ENCODE data around the gene SRSF10.

The SRSF10 gene

GRCh38 chr1:24002695-24003094 is 22.6 kb upstream of the SRSF10 start:
- no peak overlapping the region for H3K9ac ChIP-seq (ENCODE audit: low read length)
- H3K4me3 ChIP-seq (ENCODE audit: low read depth, low read length, poor library complexity, severe bottlenecking): no peak overlapping the region
- no peaks in the 10 kb centered on the region for H3K36me3 ChIP-seq (ENCODE audit: insufficient read depth, low read length)
- no peaks in the 10 kb centered on the region for H3K79me2 ChIP-seq (ENCODE audit: insufficient read depth, low read length)
- no peaks in the 10 kb centered on the region for H3K9me2 ChIP-seq (ENCODE audit: low read depth, low read length)
- no peaks in the 10 kb centered on the region for H4K20me1 ChIP-seq (ENCODE audit: insufficient read depth, low read length)
- no peaks in the 10 kb centered on the region for H3F3A ChIP-seq (ENCODE audit: insufficient read depth, low read length)
- H3K4me1 ChIP-seq (ENCODE audit: insufficient read depth, low read length, severe bottlenecking): no peaks in the 10 kb centered on the region
- no peaks in the 10 kb centered on the region; the same call in 1 of the 2 replicates for H3K27me3 ChIP-seq (ENCODE audit: insufficient read depth, low read length)
- no peak overlapping the region for H3K4me2 ChIP-seq (ENCODE audit: low read length)
- H3K9me3 ChIP-seq (ENCODE audit: low read length): no peaks in the 10 kb centered on the region
- no peak overlapping the region for H3K27ac ChIP-seq (ENCODE audit: low read depth, low read length, poor library complexity, severe bottlenecking)
- no peak overlapping the region for H2AFZ ChIP-seq (ENCODE audit: low read length)
- TF ChIP-seq CTCF (IDR thresholded peaks at IDR 0.05; ENCODE audit: low read length) (no peak), EZH2 (IDR thresholded peaks at IDR 0.05; ENCODE audit: borderline replicate concordance, low read length) (no peak)

- Histone ChIP-seq H3K36me3 (ENCODE audit: insufficient read depth, low read length) (no peaks in the 10 kb centered on the region), H3K27ac (ENCODE audit: low read depth, low read length, poor library complexity, severe bottlenecking) (no peak overlapping the region), H3K9ac (ENCODE audit: low read length) (no peak overlapping the region), H3K4me2 (ENCODE audit: low read length) (no peak overlapping the region), H3K9me2 (ENCODE audit: low read depth, low read length) (no peaks in the 10 kb centered on the region), H3F3A (ENCODE audit: insufficient read depth, low read length) (no peaks in the 10 kb centered on the region), H3K4me1 (ENCODE audit: insufficient read depth, low read length, severe bottlenecking) (no peaks in the 10 kb centered on the region), H4K20me1 (ENCODE audit: insufficient read depth, low read length) (no peaks in the 10 kb centered on the region), H3K79me2 (ENCODE audit: insufficient read depth, low read length) (no peaks in the 10 kb centered on the region), H3K4me3 (ENCODE audit: low read depth, low read length, poor library complexity, severe bottlenecking) (no peak overlapping the region), H3K27me3 (ENCODE audit: insufficient read depth, low read length) (no peaks in the 10 kb centered on the region), H3K9me3 (ENCODE audit: low read length) (no peaks in the 10 kb centered on the region), H2AFZ (ENCODE audit: low read length) (no peak overlapping the region)
- TF ChIP-seq CTCF (IDR thresholded peaks at IDR 0.05; ENCODE audit: low read length) (no peak), EZH2 (IDR thresholded peaks at IDR 0.05; ENCODE audit: borderline replicate concordance, low read length) (no peak)
These were observed 19.1 kb upstream of the SRSF10 start for GRCh38 chr1:23999156-23999671.

- Histone ChIP-seq H3K9me2 (ENCODE audit: low read depth, low read length) (no peaks in the 10 kb centered on the region), H3F3A (ENCODE audit: insufficient read depth, low read length) (no peaks in the 10 kb centered on the region), H3K4me3 (ENCODE audit: low read depth, low read length, poor library complexity, severe bottlenecking) (no peak overlapping the region), H3K27ac (ENCODE audit: low read depth, low read length, poor library complexity, severe bottlenecking) (no peak overlapping the region), H3K9me3 (ENCODE audit: low read length) (no peaks in the 10 kb centered on the region), H2AFZ (ENCODE audit: low read length) (no peak overlapping the region), H3K9ac (ENCODE audit: low read length) (no peak overlapping the region), H3K4me2 (ENCODE audit: low read length) (no peak overlapping the region), H3K4me1 (ENCODE audit: insufficient read depth, low read length, severe bottlenecking) (no peaks in the 10 kb centered on the region), H4K20me1 (ENCODE audit: insufficient read depth, low read length) (no peaks in the 10 kb centered on the region), H3K36me3 (ENCODE audit: insufficient read depth, low read length) (no peaks in the 10 kb centered on the region), H3K27me3 (ENCODE audit: insufficient read depth, low read length) (no peaks in the 10 kb centered on the region), H3K79me2 (ENCODE audit: insufficient read depth, low read length) (no peaks in the 10 kb centered on the region)
- no peak for TF ChIP-seq EZH2 (IDR thresholded peaks at IDR 0.05; ENCODE audit: borderline replicate concordance, low read length)
- no peak for TF ChIP-seq CTCF (IDR thresholded peaks at IDR 0.05; ENCODE audit: low read length)
These were observed 17.7 kb upstream of the SRSF10 start for GRCh38 chr1:23997812-23998211.
